PFSK-1 (cell line): ENCODE measurements around the gene CNGA1.
A peak's percentile ranks its signal among the peaks of the same experiment; 100 is the strongest.

Experiments
- FOXP2 ChIP-seq: optimal IDR thresholded peaks from 2 replicates; pipeline ENCODE3; 2011; ENCODE audit warnings: borderline replicate concordance, control low read depth, inconsistent platforms; ENCODE audit not compliant: insufficient read depth; ENCODE audit errors: extremely low read length, extremely low read depth
- POLR2AphosphoS5 ChIP-seq: IDR thresholded peaks from 2 replicates; pipeline ENCODE4 v1.6.1; 2012; ENCODE audit warnings: low read depth, mild to moderate bottlenecking, control low read depth, low read length, moderate library complexity
- REST ChIP-seq, 2 experiments: IDR thresholded peaks; 2 replicates each; pipeline versions ENCODE4 v1.6.1 to v1.8.0; 2011 to 2012; ENCODE audit warnings: low read depth in 2 of 2, low read length in 2 of 2, control low read depth in 1 of 2, inconsistent platforms in 1 of 2, mild to moderate bottlenecking in 1 of 2, moderate library complexity in 1 of 2; ENCODE audit not compliant: insufficient read depth in 1 of 2
- SIN3A ChIP-seq: IDR thresholded peaks from 2 replicates; pipeline ENCODE4 v1.6.1; 2012; ENCODE audit warnings: mild to moderate bottlenecking, low read length, moderate library complexity, borderline replicate concordance; ENCODE audit not compliant: insufficient read depth
- TAF1 ChIP-seq: IDR thresholded peaks from 2 replicates; pipeline ENCODE4 v1.6.1; 2012; ENCODE audit warnings: low read length, control low read depth, borderline replicate concordance; ENCODE audit not compliant: insufficient read depth

Gene CNGA1

GRCh38 chr4:47914926-47915237 is 101.6 kb downstream of the CNGA1 start:
- no peak for TF ChIP-seq POLR2AphosphoS5
- TF ChIP-seq REST (IDR thresholded peaks at IDR 0.05; ENCODE audit: insufficient read depth in 1 of 2, low read depth in 2 of 2, low read length in 2 of 2), result no peak
- 0 out of 2 replicates have a peak, but pooled peaks have one; percentile 57 for TF ChIP-seq SIN3A

GRCh38 chr4:47914220-47914925 is 102.1 kb downstream of the CNGA1 start, which contains the start of gene NFXL1:
Gene NFXL1 (minus strand): TSS chr4:47914583. CDS start chr4:47914203, 380 bp downstream.
- TF ChIP-seq TAF1 (peak; percentile 79; the same call in 1 of the 2 replicates), FOXP2 (peak; percentile 75), SIN3A (no peak), POLR2AphosphoS5 (peak; percentile 91)

GRCh38 chr4:47913861-47914219 is 102.6 kb downstream of the CNGA1 start:
- TF ChIP-seq TAF1 (no peak), FOXP2 (no peak), POLR2AphosphoS5 (no peak), SIN3A (no peak), REST (IDR thresholded peaks at IDR 0.05; ENCODE audit: insufficient read depth in 1 of 2, low read depth in 2 of 2, low read length in 2 of 2) (no peak)

- TF ChIP-seq POLR2AphosphoS5, result no peak
- no peak for TF ChIP-seq FOXP2
- TF ChIP-seq REST (IDR thresholded peaks at IDR 0.05; ENCODE audit: insufficient read depth in 1 of 2, low read depth in 2 of 2, low read length in 2 of 2), result no peak
- no peak for TF ChIP-seq TAF1
- TF ChIP-seq SIN3A, result no peak
Measured at GRCh38 chr4:47913330-47913729, 103.2 kb downstream of the CNGA1 start.

GRCh38 chr4:47907089-47907646 is 109.3 kb downstream of the CNGA1 start:
- TF ChIP-seq TAF1, result no peak
- TF ChIP-seq REST (IDR thresholded peaks at IDR 0.05; ENCODE audit: insufficient read depth in 1 of 2, low read depth in 2 of 2, low read length in 2 of 2), result no peak
- TF ChIP-seq FOXP2, result no peak
- TF ChIP-seq POLR2AphosphoS5, result no peak
- no peak for TF ChIP-seq SIN3A
